K562 (cell line): ENCODE measurements around the gene USP8. TPM values are rescaled to one million over a fixed set of nuclear protein-coding genes. Genes with fewer than 3 reads are reported as not detected.

ENCODE experiments used
- BACH1 ChIP-seq: fragments of 200-800 bp; sonication (Bioruptor generic); IDR thresholded peaks from 2 replicates; pipeline ENCODE4 v1.6.1; 2016; ENCODE audit warnings: missing genetic modification characterization, missing compliant biosample characterization
- CXXC5 ChIP-seq: fragments of 250-450 bp; sonication (Bioruptor Pico); IDR thresholded peaks from 2 replicates; pipeline ENCODE4 v1.8.0; 2022; ENCODE audit warnings: inconsistent platforms, mild to moderate bottlenecking, moderate library complexity
- DMBX1 ChIP-seq: fragments of 250-450 bp; sonication (Bioruptor Pico); IDR thresholded peaks from 2 replicates; pipeline ENCODE4 v1.8.0; 2022; ENCODE audit warnings: inconsistent platforms, mild to moderate bottlenecking, moderate library complexity, borderline replicate concordance
- EP300 ChIP-seq: IDR thresholded peaks from 2 replicates; pipeline ENCODE4 v1.6.1; 2012; ENCODE audit warnings: low read length, improper control_type of control experiment
- ETV1 ChIP-seq: fragments of 450-650 bp; conservative IDR thresholded peaks from 2 replicates; pipeline ENCODE4 v1.6.1; 2016; ENCODE audit warnings: missing genetic modification characterization, control low read depth, low read depth, missing compliant biosample characterization
- HDAC8 ChIP-seq: fragments of 450-650 bp; IDR thresholded peaks from 2 replicates; pipeline ENCODE4 v1.6.1; 2016; ENCODE audit warnings: mild to moderate bottlenecking, missing genetic modification characterization, moderate library complexity, missing compliant biosample characterization
- JUND ChIP-seq, 2 experiments: IDR thresholded peaks; 2 replicates in 1 of 2; 3 replicates in 1 of 2; pipeline ENCODE4 v1.6.1; 2011; ENCODE audit warnings: borderline replicate concordance in 2 of 2, low read depth in 2 of 2, low read length in 2 of 2, improper control_type of control experiment in 1 of 2, missing biosample characterization in 1 of 2, missing genetic modification characterization in 1 of 2, missing genetic modification reagents in 1 of 2
- MGA ChIP-seq: fragments of 450-650 bp; IDR thresholded peaks from 2 replicates; pipeline ENCODE4 v1.6.1; 2016; ENCODE audit warnings: mild to moderate bottlenecking, moderate library complexity
- NR2C1 ChIP-seq, 2 experiments: fragments of 450-650 bp; IDR thresholded peaks; 2 replicates each; pipeline ENCODE4 v1.6.1; 2017; ENCODE audit warnings: mild to moderate bottlenecking in 2 of 2, antibody characterized with exemption in 1 of 2, inconsistent platforms in 1 of 2, missing compliant biosample characterization in 1 of 2, missing genetic modification characterization in 1 of 2
- TAL1 ChIP-seq: fragments of 450-650 bp; IDR thresholded peaks from 2 replicates; pipeline ENCODE4 v1.6.1; 2016; ENCODE audit warnings: mild to moderate bottlenecking
- ZNF584 ChIP-seq: fragments of 200-800 bp; sonication (Bioruptor generic); IDR thresholded peaks from 2 replicates; pipeline ENCODE4 v1.6.1; 2016; ENCODE audit warnings: low read depth, mild to moderate bottlenecking, missing genetic modification characterization, missing compliant biosample characterization
- ZNF740 ChIP-seq, 3 experiments: fragments of 200-800 bp in 1 of 3; sonication (Bioruptor generic) in 1 of 3; sonication (generic) in 1 of 3; formaldehyde crosslinking in 1 of 3; IDR thresholded peaks; 2 replicates each; pipeline versions ENCODE4 v1.6.1 to v1.8.0; 2016 to 2022; ENCODE audit warnings: mild to moderate bottlenecking in 2 of 3, missing compliant biosample characterization in 2 of 3, missing genetic modification characterization in 2 of 3, missing genetic modification reagents in 1 of 3
- ZNF766 ChIP-seq: fragments of 200-800 bp; sonication (Bioruptor generic); conservative IDR thresholded peaks from 2 replicates; pipeline ENCODE4 v1.6.1; 2016; ENCODE audit warnings: missing genetic modification characterization, missing compliant biosample characterization
- polyA plus RNA-seq, 8 experiments: library from polyadenylated mRNA; depleted of rRNA in 4 of 8; stranded (reverse) in 5 of 8; unstranded in 3 of 8; fragments of >200 nt; fragmentation: Nextera tagmentation in 2 of 8; fragmentation: Illumina TruSeq in 1 of 8; extraction: Ambion mirVana in 2 of 8; extraction: Trizol in 1 of 8; gene quantifications; 2 replicates each; pipeline versions ENCODE4 v1.2.1 to v1.2.3, GENCODE V29; 2011 to 2014; ENCODE audit warnings: inconsistent platforms in 1 of 8, missing spikeins in 1 of 8
- total RNA-seq, 7 experiments: library from RNA; depleted of rRNA in 6 of 7; stranded (reverse); fragments of >200 nt in 6 of 7; fragmentation: Illumina TruSeq in 2 of 7; extraction: Trizol in 2 of 7; gene quantifications; 2 replicates each; pipeline versions ENCODE4 v1.2.1 to v1.2.3, GENCODE V29; 2011 to 2021; ENCODE audit warnings: low replicate concordance in 1 of 7

Gene USP8
- total and polyA plus RNA-seq, 9 of the 15 experiments (the other 6 are each of a cell fraction or from before 2014, with no cell fraction given): 35.1 to 58.4 (median 46.1) TPM

GRCh38 chr15:50418041-50418583 is 6.1 kb upstream of the USP8 start (continued):
- TF ChIP-seq HDAC8 (tag) (peak; percentile 6), ETV1 (0 out of 2 replicates have a peak, but pooled peaks have one; percentile 1), ZNF766 (CRISPR knock-in tag) (0 out of 2 replicates have a peak, but pooled peaks have one; percentile 40), EP300 (peak; percentile 54; the same call in 1 of the 2 replicates), ZNF740 (CRISPR knock-in tag; IDR thresholded peaks at IDR 0.05) (no peak), ZNF740 (tag; IDR thresholded peaks at IDR 0.05) (no peak), ZNF584 (CRISPR knock-in tag) (peak; percentile 90), JUND (IDR thresholded peaks at IDR 0.05; ENCODE audit: borderline replicate concordance, low read depth, low read length) (peak; percentile 89), JUND (tag; IDR thresholded peaks at IDR 0.05; ENCODE audit: borderline replicate concordance, low read depth, low read length) (peak; percentile 71; the same call in 2 of the 3 replicates), CXXC5 (peak; percentile 62), MGA (0 out of 2 replicates have a peak, but pooled peaks have one; percentile 19), TAL1 (no peak), NR2C1 (IDR thresholded peaks at IDR 0.05) (no peak), NR2C1 (tag; IDR thresholded peaks at IDR 0.05) (peak; percentile 46), BACH1 (peak; percentile 48; the same call in 1 of the 2 replicates), DMBX1 (CRISPR knock-in tag) (peak; percentile 65; the same call in 1 of the 2 replicates)
